ENCODE measurements around the gene ZNF836. TPM values are rescaled to one million over a fixed set of nuclear protein-coding genes. Genes with fewer than 3 reads are reported as not detected.

ZNF836 gene
- total RNA-seq, 1 experiment from 2014 or later: 32.6 TPM

Other genes with a start within 250 kb of the ZNF836 start
- 4.8 and 7.7 TPM in 2 replicates for gene ZNF613, start 244.1 kb downstream of the ZNF836 start, total RNA-seq (2014; rRNA removed; shearing (Covaris generic))
- gene ZNF350, start 184.8 kb downstream of the ZNF836 start, total RNA-seq (2014; rRNA removed; shearing (Covaris generic)): 7.1 and 7.8 TPM in 2 replicates
- gene ZNF615, start 163.4 kb downstream of the ZNF836 start, total RNA-seq (2014; rRNA removed; shearing (Covaris generic)): 7.9 and 9.3 TPM in 2 replicates
- 14.3 and 15.3 TPM in 2 replicates for gene ZNF614, start 143.2 kb downstream of the ZNF836 start, total RNA-seq (2014; rRNA removed; shearing (Covaris generic))
- 3.5 and 5.0 TPM in 2 replicates for gene ZNF432, start 122.8 kb downstream of the ZNF836 start, total RNA-seq (2014; rRNA removed; shearing (Covaris generic))
- 8.3 and 8.6 TPM in 2 replicates for gene ZNF841, start 75.9 kb downstream of the ZNF836 start, total RNA-seq (2014; rRNA removed; shearing (Covaris generic))
- gene ZNF616, start 31.7 kb downstream of the ZNF836 start, total RNA-seq (2014; rRNA removed; shearing (Covaris generic)): 6.1 and 17.5 TPM in 2 replicates
- gene PPP2R1A, start 18.4 kb upstream of the ZNF836 start, total RNA-seq (2014; rRNA removed; shearing (Covaris generic)): 301 and 306 TPM in 2 replicates
- gene ZNF766, start 98.0 kb upstream of the ZNF836 start, total RNA-seq (2014; rRNA removed; shearing (Covaris generic)): 12.7 and 14.6 TPM in 2 replicates
- 11.3 and 12.6 TPM in 2 replicates for gene ZNF480, start 125.5 kb upstream of the ZNF836 start, total RNA-seq (2014; rRNA removed; shearing (Covaris generic))
- gene ZNF610, start 164.6 kb upstream of the ZNF836 start, total RNA-seq (2014; rRNA removed; shearing (Covaris generic)): 1.3 and 1.4 TPM in 2 replicates
- gene ZNF880, start 198.3 kb upstream of the ZNF836 start, total RNA-seq (2014; rRNA removed; shearing (Covaris generic)): 0.12 and 0.22 TPM in 2 replicates
- gene ZNF528, start 226.2 kb upstream of the ZNF836 start, total RNA-seq (2014; rRNA removed; shearing (Covaris generic)): 0.43 and 8.6 TPM in 2 replicates